GM21825 (cell line): Measurements from ENCODE around the gene RSPH4A.
"Not testable (repeated sequence)": the region's sequence is repeated elsewhere in the genome, so short reads cannot be mapped to it uniquely, and the experiment has no call there.

Experiments used
- ATAC-seq: cut with Tn5 transposase; IDR thresholded peaks from one replicate; pipeline ENCODE4 v1.9.1; 2021; ENCODE audit warnings: mild to moderate bottlenecking, moderate library complexity; ENCODE audit not compliant: unreplicated experiment

The RSPH4A gene

DNA sequence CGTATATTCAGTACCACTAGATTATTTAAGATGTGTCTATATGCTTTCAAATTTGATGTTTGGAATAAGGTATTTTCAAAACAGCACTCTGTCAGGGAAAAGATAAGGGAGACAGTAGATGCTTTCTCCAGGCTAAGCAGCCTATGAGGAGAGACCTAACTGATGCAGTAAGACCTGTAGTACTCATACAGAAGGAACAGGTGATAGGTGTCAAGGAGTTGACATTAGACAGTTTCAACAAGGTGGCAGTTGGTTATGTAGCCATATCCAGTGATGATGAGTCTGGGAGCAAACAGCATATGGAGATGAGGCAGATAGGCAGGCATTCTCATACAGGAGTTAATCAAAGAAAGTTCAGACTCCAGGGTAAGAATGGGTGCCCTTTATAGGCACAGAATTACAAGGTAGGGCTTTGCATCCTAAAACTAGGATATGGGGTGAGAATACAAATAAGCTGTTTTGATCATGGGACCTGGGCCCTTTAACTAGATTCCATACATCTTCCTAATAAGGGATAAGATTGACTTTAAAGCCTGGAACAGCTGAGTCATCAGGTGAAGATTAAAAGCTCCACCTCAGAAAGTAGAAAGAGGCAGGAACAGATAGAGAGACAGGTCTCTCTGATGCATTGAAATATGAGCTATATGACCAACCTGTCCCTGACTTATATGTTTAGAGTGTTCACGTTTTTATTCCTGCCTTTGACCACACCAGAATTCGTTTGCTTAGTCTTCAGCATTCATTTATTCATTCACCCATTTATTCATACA, 7.9 kb downstream of the RSPH4A start:
- ATAC-seq = no peak

DNA sequence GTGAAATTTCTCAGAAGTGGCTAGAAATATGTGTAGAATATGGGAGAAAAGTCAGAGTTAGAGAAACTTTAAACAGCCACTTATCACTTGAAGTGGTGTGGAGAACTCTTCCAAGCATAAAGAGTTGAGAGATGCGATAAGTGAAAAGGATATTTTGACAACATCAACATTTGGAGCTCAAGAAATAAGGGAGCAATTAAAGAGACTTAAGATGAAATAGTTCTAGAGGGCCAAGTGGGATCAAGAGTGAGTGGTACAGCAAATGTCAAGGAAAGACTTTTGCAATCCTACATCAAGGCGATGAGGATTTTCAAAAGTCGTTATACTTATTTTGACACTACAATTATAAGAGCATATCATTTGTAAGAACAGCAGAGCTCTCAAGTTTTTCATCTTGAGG, 9.6 kb downstream of the RSPH4A start:
- no peak for ATAC-seq

DNA sequence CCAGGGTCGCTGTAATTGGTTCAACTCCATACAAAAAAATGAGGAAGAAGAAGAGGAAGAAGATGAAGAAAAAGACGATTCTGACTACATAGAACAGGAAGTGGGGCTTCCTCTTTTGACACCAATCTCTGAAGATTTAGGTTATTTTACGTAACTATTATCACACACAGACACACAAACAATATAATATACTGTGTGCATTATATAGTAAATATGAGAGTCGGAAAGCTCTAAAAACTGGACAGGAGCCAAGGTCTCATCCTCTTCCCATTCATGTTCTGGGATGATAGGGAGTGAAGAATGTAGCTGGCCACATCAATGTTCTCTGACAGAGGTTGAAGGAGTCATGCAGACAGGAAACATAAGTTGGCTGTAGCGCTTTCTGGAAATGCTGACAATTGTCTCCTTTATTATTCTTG, 13.3 kb downstream of the RSPH4A start:
- ATAC-seq = no peak

DNA sequence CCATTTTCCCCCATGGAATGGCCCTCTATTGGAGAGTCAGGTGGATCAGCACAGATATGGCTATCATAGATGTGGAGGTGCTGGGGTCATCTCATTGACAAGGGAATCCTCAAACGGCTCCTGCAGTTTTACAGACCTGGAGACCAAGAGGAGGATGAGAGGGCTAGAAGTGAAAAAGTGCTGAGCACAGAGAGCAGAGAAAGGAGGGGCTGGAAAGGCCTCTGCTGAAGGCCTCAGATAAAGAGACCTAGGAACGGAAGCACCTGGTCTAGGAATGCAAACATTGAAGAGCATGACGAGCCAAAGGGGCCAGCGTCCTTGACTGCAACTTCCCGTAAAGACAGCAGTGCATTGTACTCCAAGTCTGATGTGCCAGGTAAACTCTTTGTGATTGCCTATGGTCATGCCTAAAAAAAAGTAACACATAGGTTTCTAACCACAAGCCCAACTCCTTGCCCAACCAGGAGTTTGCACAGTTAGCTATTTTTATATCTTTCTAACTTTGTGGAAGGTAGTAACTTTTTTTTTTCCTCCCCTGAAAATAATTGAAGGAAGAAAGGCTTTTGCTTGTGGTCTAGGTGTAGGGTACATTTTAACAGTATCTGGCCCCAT, 15.2 kb downstream of the RSPH4A start:
- peak; percentile 93 for ATAC-seq

DNA sequence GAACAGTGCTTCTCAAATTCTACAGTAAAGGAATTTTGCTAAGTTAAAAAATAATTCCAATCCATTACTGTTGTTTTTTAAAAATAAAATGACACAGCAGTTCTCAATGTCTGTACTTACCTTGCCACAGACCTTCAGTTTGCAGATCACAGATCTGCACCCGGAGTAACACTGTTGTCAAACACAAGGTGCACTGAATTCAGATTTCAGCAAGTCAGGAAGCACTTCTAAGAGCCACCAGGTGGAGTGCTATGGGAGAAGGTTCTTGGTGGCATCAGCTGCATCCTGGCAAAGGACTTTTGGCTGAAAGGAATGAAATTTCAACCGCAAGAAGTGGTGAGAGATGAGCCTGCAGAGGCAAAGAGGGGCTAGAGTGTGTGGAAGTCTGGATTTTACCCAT, 17.4 kb downstream of the RSPH4A start:
- ATAC-seq = no peak

DNA sequence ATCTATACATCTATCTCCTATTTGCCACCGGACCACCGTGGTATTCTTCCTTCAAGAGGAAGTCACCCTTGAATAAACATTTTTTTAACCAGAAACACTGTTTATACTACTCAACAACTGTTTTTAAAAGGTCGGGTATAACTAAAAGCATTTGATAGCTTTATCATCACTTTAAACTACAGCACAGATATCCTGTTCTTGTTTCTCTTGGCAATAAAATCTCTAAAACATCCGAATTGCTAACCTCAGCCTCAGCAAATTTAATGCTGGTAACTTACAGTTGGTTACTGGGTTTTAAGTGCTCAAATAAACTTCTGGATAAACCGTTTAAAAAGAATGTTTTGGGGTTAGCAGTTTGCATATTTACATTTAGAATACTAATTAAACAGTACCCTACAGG, 31.9 kb downstream of the RSPH4A start:
- ATAC-seq = no peak

DNA sequence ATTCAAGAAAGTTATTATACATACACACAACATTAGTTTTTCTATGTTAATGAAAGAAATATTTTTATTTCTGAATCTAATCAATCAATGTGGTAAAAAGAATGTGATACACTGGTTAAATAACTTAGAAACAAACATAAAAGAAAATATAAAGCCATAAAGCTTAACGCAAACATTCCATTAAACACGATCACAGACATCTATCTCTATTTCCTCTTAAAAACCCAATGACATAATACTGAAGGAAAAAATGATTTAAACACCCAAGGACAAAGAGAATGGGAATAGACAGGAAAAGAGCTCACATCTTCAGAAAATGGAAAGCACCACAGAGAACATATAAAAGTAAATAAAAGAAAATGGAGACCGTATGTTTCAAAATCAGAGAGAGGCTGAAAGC, 32.9 kb downstream of the RSPH4A start:
- ATAC-seq = no peak

DNA sequence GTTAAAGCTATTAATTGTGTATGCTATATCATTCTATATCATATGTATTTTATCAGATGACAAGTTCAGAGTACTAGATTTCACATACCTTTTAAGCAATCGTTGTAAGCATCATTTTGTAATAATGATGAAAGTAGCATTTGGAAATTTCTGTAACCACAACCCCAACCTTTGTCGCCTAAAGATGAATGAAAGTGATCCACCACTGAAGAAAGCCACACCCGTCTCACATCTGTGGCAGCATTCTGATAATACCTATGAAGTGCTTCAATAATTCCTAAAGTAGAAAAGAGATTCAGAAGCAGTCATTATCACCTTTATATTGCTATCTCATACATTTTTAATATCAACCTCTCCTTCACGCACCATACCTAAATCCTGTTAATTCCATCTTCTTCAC, 35.6 kb downstream of the RSPH4A start:
- ATAC-seq = no peak

DNA sequence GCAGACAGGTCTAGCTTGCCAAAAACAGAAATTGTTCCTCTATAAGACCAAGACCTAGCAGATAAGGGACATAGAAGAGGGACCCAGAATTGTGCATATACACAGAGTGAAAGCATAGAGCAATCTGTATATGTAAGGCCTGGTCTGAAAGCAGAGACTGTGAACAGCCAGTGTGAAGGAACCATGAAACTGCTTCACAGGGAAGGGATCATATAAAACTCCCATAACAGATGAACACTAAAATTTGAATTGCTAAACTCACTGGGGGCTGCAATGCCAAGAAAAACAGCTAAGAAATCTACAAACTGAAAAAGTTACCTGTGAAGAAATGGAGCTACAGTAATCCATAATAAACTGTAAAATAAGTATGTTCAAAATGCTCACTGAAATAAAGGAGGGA, 45.3 kb downstream of the RSPH4A start:
- ATAC-seq = no peak

DNA sequence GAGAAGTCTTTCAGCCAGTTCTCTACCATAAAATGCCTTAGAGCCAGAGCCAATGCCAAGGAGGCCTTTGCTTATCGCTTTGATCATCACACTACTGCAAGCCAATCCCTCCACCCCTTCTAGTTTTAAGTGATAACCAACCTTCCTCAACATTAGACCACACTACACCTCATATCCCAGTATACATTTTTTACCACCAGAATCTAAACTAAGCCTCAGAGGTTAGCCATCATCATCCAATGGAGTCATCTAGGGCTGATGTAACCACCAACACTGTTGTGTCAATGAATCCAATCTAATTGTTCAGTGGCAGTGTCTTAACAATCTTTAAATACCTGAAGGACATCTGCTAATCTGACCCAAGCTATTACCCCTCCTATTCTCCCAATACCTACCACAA, 45.9 kb downstream of the RSPH4A start:
- no peak for ATAC-seq

DNA sequence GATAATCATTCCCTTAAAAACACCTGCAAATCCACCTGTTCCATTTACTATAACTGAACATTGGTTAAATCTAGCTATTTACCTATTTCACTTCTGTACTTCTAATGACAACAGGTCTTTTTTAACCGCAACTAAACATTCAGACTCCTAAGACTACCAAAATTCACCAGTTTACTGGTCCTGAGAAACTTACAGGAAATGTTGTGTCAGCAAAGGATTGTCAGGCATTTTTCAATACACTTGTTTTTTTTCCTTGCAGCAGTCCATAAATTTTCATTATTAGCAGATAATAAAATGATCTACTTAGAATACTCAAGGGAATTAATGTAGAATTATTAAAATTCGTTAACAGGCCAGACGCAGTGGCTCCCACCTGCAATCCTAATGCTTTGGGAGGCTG, 47.0 kb downstream of the RSPH4A start:
- ATAC-seq = no peak

DNA sequence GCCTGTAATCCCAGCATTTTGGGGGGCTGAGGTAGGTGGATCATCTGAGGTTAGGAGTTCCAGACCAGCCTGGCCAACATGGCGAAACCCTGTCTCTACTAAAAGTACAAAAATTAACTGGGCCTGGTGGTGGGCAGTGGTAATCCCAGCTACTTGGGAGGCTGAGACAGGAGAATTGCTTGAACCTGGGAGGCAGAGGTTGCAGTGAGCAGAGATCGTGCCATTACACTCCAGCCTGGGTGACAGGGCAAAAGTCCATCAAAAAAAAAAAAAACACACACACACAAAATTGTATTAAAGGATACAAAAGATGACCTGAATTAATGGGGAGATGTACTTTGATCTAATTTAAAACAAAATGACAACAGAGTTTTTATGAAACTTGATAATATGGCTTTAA, 47.9 kb downstream of the RSPH4A start:
- ATAC-seq = not testable (repeated sequence)

DNA sequence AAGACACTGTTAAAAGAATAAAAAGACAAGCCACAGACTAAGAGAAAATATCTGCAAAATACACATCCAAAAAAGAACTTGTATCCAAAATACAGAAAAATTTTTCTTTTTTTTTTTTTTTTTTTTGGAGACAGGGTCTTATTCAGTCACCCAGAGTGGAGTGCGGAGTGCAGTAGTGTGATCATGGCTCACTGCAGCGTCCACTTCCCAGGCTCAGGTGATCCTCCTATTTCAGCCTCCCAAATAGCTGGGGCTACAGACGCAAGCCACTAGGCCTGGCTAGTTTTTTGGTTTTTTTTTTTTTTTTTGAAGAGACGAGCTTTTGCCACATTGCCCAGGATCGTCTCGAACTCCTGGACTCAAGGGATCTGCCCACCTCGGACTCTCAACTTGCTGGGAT, 49.2 kb downstream of the RSPH4A start:
- no peak for ATAC-seq

DNA sequence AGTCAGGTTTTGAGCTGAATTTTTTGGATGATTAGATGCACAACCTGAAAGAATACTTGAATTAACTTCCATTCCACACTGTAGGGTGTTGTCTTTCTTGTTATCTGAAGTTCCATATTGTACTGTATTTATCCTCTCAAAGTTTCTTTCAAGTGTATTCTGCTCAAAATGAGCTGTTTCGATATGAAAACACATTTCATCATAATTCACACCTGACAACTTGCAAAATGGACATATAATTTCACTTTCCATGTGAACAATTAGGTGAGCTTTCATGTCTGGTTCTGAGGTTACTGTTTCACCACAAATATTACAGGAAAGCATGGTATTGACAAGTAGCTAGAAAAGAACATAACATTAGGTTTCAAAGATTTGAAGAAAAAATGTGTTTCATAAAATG, 50.6 kb downstream of the RSPH4A start:
- ATAC-seq = peak; percentile 37

DNA sequence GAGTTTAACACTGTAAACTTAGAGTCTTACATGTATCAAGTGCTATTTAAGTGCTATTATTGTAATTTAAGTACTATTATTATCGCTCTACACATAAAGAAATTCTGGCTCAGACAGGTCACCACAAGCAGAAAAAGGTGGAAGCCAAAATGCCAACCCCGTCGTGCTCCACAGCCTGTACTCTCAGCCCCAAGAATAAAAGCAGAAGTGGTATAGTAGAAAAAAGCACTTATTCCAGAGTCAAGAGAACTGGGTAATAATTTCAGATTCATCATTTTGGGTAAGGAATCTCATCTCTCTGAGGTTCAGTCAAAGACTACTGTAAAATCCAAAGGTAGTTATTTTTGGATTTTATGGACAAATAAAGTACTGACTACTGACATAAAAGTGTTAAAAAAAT, 51.3 kb downstream of the RSPH4A start:
- ATAC-seq = peak; percentile 39

DNA sequence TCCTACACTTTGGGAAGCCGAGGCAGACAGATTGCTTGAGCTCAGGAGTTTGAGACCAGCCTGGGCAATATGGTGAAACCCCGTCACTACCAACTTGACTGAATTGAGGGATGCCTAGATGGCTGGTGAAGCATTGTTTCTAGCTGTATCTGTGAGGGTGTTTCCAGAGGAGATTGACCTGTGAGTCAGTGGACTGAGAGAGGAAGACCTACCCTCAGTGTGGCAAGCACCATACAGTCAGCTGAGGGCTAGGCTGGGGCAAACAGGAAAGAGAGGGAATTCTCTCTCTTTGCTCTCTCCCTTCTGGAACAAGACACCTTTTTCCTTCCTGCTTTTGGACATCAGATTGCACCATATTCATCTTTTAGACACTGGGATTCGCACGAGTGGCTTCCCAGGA, 56.0 kb downstream of the RSPH4A start:
- no peak for ATAC-seq

DNA sequence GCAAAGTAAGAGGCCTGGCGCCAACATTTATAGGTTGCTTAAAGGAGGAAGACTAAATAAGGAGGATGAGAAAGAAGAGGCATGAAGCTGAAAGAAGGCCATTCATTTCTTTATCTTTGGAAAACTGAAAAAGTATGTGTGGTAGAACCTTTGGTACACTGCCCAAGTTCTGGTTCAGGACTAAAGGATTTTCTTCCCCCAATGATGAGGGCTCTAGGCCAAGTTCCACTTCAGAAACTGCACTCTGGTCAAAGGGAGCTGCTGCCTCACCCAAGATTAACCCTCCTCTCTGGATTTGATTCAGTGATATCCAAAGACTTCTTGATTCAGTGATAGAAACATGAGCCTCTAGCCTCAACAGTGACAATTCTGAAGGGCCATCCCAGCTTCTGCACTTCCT, 59.7 kb downstream of the RSPH4A start:
- ATAC-seq = no peak

DNA sequence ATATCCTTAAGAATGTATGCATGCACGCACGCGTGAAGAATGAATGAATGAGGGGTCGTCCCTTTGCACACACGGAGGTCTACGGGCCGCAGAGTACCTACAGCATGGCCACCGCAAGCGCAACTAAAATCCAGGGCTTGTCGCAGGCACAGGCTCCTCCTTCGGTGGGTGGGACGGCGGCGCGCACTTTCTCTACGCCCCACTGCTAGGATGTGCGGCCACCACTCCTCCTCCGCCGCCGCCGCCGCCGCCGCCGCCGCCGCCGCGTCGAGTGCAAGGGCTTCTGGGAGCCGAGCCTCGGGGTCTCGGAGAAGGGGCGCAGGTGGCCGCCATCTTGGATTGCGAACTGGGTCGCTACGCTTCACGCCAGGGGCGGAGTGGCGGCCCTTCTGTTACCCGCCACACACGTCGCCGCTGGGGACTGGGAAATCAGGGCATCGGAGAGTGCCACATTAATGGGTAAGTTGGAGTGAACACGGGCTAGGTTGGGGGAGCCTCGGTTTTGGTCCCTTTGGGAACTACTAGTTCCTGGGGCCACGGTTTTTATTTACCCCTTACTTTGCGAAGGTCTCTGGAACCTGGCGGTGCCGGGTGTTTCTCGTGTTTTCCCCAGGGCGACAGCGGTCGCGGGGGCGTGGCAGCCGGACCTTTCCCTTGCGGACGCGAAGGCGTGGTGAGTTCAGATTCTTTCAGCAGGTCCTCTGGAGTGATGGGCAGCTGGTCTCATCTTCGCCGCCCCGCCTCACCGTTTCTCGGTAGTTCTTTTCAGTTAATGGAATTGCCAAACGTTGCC, 64.8 kb downstream of the RSPH4A start, which contains the start of gene KPNA5:
Gene KPNA5 (plus strand): TSS at position 332 of the 793 bp plus-strand sequence. CDS start 124 bp downstream, at position 456.
- peak; percentile 95 for ATAC-seq

DNA sequence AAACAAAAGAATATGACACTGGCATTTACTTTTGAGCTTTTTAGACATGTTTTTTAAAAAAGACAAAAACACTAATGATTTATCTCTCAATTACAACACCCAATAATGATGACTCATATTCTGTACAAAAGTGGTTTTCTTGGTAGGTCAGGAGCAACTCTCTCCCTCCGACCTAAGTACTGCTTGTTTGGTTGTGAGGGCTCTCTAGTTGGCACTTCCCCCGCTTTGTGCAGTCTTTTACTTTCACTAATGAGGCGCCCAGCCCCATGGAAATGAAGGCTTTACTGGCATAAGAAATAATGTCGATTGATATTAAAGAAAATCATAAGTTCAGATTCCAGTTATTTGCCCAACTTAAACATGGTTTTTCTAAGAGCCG, 66.0 kb downstream of the RSPH4A start:
- peak; percentile 36 for ATAC-seq
